CD4-positive, alpha-beta T cell treated with Interleukin-1 beta for 1 hour (primary cell): ENCODE results near the gene GPR42.
"Not testable (repeated sequence)": the region's sequence is repeated elsewhere in the genome, so short reads cannot be mapped to it uniquely, and the experiment has no call there.

ENCODE experiments used
- DNase-seq, 2 donors: peaks; one replicate each; pipeline ENCODE4 v3.0.0-alpha.2; 2020 to 2022

The GPR42 gene

DNA sequence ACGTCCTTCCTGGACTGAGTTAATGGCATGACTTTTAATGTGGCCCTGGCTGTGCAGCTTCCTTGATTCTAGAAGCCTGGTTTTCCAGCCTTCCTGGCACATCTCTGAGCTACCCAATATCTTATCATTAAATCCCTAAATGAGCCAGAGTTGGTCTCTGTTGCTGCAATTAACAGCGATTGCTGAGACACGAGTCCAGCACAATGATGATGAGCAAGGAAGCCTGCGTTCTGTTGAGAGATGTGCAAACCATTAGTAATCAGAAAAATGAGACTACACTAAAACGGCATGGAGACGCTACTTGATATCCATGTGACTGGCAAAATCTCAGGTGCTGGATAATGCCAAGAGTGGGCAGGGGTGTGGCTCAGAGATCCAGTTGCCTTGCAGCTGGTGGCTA, 26.2 kb downstream of the GPR42 start:
- DNase-seq: no peak

GRCh38 chr19:35398570-35398969, 27.7 kb downstream of the GPR42 start:
- no peak for DNase-seq

DNA sequence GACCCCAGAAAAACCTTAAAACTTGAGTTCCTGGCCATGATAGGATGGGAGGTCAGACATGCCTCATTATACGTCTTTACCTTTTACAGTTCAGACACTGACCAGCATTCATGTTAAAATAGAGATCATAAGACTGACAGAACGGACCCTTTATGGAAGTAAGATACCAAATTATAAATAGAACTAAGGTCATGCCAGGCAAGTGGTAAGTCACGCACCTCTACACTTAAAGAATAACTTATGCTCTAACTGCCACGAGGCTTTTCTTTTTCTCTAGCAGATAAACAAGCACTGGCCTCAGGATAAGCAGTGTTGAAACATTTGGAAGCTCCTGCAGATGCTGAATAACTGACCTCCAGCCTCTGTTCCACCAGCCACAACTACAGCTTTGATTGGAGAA, 28.4 kb downstream of the GPR42 start:
- no peak for DNase-seq

GRCh38 chr19:35399948-35400772, 29.3 kb downstream of the GPR42 start:
- DNase-seq: no peak

DNA sequence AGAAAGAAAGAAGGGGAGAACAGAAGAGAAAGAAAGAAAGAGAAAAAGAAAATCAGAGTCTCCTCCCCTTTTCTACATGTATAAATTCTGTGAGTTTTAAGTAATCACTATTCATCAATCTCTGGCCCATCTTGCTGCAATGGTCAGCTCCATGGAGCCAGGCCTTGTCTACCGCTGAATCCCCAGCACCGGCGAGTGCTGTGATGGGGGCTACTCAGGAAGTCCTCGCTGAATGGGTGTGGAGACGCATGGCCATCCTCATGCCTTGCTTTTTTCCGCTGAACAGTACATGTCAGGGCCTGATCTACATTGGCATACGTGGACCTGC, 29.9 kb downstream of the GPR42 start:
- no peak for DNase-seq

- not testable (repeated sequence) for DNase-seq
These were observed 30.5 kb downstream of the GPR42 start for GRCh38 chr19:35401416-35401815.

DNA sequence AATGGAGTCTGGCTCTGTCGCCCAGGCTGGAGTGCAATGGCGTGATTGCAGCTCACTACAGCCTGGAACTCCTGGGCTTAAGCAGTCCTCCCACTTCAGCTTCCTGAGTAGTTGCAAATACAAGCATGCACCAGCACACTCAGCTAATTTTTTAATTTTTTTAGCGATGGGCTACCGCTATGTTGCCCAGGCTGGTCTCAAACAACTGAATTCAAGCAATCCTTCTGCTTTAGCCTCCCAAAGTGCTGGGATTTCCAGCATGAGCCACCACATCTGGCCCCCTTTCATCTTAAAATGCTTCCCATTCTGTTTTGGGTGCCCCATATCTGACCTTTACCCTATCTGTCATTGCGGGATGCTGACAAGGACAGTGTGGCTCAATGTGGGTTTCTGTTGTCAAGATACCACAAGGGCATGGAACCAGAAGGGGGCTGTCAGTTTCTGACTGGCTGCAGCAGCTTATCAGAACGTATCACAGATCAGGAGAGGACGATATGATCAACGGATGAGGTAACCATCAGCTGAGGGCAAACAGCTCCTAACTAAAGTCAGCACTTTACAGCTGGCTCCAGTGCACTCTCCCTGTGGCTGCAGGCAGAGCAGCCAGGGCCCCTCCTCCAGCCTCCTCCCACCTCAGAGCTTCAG, 32.4 kb downstream of the GPR42 start:
- DNase-seq: peak in 1 of 2 donors; percentile 10

- DNase-seq: peak in 1 of 2 donors; percentile 13
These were observed 34.2 kb downstream of the GPR42 start for GRCh38 chr19:35404879-35405622.

DNA sequence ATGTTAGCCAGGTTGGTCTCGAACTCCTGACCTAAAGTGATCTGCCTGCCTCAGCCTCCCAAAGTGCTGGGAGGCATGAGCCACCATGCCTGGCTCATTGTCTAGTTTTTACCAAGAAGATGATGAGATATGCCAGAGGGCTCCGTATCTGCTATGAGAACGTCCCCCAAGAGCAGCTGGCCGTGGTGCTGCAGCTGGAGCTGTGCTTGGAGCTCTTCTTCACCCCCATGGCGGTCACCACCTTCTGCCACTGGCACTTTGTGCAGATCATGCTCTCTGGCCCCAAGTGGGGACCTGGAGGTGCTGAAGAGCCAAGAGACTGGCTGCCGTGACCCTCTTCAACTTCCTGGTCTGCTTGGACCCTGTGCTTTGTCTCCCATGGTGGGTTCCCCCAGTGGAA, 36.8 kb downstream of the GPR42 start:
- no peak for DNase-seq

DNA sequence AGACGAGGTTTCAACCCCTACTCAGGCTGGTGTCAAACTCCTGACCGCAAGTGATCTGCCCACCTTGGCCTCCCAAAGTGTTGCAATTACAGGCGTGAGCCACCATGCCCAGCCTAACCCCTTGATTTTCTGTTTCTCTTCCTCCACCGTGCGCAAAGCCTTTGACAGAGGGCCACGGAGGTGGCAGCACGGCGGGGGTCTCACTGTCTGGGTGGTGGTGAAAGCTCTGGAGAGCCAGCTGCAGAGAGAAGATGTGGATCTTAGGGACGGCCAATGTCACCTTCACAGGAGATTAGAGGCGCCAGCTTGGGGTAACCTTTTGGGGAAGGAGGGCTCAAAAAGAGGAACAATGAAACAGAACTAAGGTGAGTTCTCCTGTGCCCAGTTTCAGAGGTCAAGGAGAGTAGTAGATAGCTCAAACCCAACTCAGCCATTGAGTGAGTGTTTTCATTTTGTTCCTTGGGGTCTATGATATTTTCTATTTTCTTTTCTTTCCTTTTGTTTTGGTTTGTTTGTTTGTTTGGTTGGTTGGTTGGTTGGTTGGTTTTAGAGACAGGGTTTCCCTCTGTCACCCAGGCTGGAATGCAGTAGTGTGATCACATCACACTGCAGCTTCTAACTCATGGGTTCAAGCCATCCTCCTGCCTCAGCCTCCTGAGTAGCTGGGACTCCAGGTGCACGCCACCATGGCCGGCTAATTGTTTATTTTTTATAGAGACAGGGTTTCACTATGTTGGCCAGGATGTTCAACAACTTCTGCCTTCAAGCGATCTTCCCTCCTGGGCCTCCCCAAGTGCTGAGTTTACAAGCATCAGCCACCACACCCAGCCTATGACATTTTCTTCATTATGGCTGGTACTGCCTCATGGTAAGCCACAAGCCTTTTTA, 37.7 kb downstream of the GPR42 start:
- no peak for DNase-seq

DNA sequence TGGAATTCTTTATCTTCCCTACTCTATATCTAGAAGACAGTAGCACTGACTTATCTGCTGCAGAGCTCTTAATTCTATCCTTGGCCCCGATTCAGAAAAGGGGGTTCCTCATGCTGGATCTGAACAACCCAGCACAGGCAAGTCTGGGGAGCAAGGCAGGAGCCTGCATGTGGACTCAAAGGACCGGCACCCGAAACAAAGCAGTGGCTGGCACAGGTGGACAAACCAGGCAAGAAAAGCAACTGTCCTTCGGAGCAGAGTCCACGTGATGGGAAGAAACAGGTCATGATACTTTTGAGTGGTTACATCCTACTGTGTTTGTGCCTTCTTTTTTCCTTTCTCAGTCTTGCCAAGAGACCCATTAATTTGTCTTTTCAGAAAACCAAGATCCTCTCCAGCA, 38.3 kb downstream of the GPR42 start:
- DNase-seq: no peak

- DNase-seq: no peak
These were observed 39.6 kb downstream of the GPR42 start for GRCh38 chr19:35410487-35410886.

DNA sequence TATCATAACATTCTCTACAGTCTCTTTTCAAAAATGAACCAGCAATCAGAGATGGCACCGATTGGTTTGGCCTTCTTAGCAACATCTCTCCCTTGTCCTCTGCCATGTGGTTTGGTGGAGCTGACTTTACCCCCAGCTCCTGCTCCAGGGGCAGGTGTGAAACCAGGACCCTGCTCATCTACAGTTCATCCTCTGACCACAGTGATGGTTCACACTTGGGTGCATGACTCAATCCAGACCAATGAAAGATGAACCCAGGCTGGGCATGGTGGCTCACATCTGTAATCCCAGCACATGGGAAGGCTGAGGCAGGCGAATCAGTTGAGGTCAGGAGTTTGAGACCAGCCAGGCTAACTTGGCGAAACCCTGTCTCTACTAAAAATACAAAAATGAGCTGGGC, 43.6 kb downstream of the GPR42 start:
- no peak for DNase-seq

GRCh38 chr19:35416331-35416730, 45.5 kb downstream of the GPR42 start:
- no peak for DNase-seq

DNA sequence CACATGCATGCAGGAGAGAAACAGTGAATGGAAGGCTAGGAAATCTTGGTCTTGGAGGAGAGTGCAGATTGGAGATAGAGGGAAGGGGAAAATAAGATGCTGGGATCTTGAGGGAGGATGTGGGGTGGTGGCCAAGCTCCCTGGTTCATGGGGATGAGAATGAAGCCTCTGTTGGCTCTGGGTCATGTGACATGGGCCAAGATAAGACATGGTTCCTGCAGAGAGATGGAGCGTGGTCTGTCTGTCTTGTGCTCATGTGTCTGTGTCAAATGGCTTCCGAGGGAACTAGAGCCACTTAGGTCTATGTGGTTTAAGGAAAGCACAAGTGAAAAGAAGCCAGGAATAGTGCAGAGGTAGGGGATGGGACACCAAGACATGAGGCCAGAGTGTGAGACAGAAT, 46.4 kb downstream of the GPR42 start:
- no peak for DNase-seq

- no peak for DNase-seq
These were observed 47.1 kb downstream of the GPR42 start for GRCh38 chr19:35417713-35418534.

GRCh38 chr19:35419046-35419445, 48.2 kb downstream of the GPR42 start:
- no peak for DNase-seq

DNA sequence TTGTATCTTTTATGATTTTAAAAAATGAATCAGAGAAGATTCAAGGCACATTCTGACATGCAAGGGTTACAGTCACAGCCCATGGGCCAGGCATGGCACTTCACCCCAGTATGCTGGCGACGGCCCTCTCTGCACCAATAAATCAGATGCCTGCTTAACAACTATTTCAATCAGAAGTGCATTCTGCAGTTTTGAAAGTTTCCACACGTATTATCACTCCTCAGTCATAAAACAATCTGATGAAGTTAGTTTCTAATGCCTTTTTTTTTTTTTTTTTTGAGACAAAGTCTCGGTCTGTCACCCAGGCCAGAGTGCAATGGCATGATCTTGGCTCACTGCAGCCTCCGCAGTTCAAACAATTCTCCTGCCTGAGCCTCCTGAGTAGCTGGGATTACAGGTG, 48.9 kb downstream of the GPR42 start:
- DNase-seq: no peak

DNA sequence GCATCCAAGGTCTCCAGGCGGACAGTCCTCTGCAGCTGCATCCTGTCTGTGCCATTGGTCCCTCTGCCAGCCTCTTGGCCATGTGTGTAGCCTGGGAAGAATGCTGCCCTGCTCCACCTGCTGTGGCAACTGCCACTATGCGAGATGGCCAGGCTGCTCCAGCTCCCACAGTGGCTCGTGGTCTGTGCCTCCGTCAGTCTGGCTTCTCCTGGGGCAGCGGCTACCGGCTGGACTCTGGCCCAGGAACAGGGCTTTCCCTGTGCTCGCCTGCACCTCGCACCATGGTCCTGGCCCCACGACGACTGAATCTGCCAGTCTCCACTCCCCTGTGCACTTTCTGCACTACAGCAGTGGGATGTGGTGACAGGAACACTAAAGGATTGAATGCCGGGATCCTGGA, 50.5 kb downstream of the GPR42 start:
- DNase-seq: no peak
